Tibial nerve (tissue), 4 donors: ENCODE measurements around the gene SLC25A5. TPM values are rescaled to one million over a fixed set of nuclear protein-coding genes. Genes with fewer than 3 reads are reported as not detected.

Experiments
- DNase-seq, 2 donors: peaks; one replicate each; pipeline ENCODE4 v3.0.0-alpha.2; 2019; ENCODE audit warnings: low spot score in 2 of 2
- H3K27ac ChIP-seq, 4 donors: fragments of 200-600 bp; sonication (generic) in 3 of 4; one replicate each; pipeline ENCODE4 v1.5.1; 2017 to 2019; ENCODE audit warnings: mild to moderate bottlenecking in 1 of 4
- H3K27me3 ChIP-seq, 2 donors: fragments of 200-600 bp; sonication (generic) in 1 of 2; one replicate each; pipeline versions ENCODE4 v1.5.1 to v1.6.0; 2017 to 2019
- H3K36me3 ChIP-seq, 3 donors: fragments of 200-600 bp; sonication (generic); one replicate each; pipeline ENCODE4 v1.5.1; 2018 to 2019
- H3K4me1 ChIP-seq, 4 donors: fragments of 200-600 bp; sonication (generic) in 3 of 4; one replicate each; pipeline ENCODE4 v1.5.1; 2017 to 2019
- H3K4me3 ChIP-seq, 4 donors: fragments of 200-600 bp; sonication (generic) in 3 of 4; one replicate each; pipeline ENCODE4 v1.5.1; 2017 to 2019; ENCODE audit warnings: mild to moderate bottlenecking in 1 of 4, moderate library complexity in 1 of 4
- H3K9me3 ChIP-seq, 4 donors: fragments of 200-600 bp; sonication (generic) in 3 of 4; one replicate each; pipeline ENCODE4 v1.5.1; 2017 to 2019
- CTCF ChIP-seq, 5 experiments: fragments of 200-600 bp in 3 of 5; fragments of 450-650 bp in 2 of 5; sonication (generic) in 3 of 5; IDR thresholded peaks; one replicate each; pipeline ENCODE4 v1.5.1; 2016 to 2019; ENCODE audit warnings: antibody characterized with exemption in 5 of 5, mild to moderate bottlenecking in 3 of 5, moderate library complexity in 2 of 5
- EP300 ChIP-seq, 2 donors: sonication (generic); formaldehyde crosslinking; IDR thresholded peaks; one replicate each; pipeline ENCODE4 v1.6.1; 2017; ENCODE audit warnings: antibody characterized with exemption in 2 of 2, mild to moderate bottlenecking in 1 of 2
- POLR2A ChIP-seq, 2 donors: fragments of 450-650 bp; IDR thresholded peaks; one replicate each; pipeline ENCODE4 v1.6.1; 2017; ENCODE audit warnings: antibody characterized with exemption in 2 of 2, mild to moderate bottlenecking in 2 of 2, moderate library complexity in 2 of 2
- WGBS, 2 donors: methylation state at CpG; one replicate each; pipeline ENCODE4 v1.1.5; 2018; 5-methylcytosine and 5-hydroxymethylcytosine counted together
- total RNA-seq, 4 donors: library from RNA; depleted of rRNA; stranded (reverse); fragments of >200 nt; gene quantifications; one replicate each; pipeline ENCODE4 v1.1.0, GENCODE V29; 2016

Gene SLC25A5
- total RNA-seq, 4 donors from 2014 or later: 79.3 to 176 (median 93.3) TPM

- WGBS, 2 donors: 0 to 65% methylated on average over 19 to 61 of the region's 78 CpGs
- peak in 1 of 2 donors; percentile 21 for TF ChIP-seq POLR2A (IDR thresholded peaks at IDR 0.05)
- peak; percentile 62 to 84 (median 82) for TF ChIP-seq CTCF (IDR thresholded peaks at IDR 0.05)
- no peak for TF ChIP-seq EP300 (IDR thresholded peaks at IDR 0.05)
- peak overlapping the region; percentile 39 to 91 (median 67) for H3K4me3 ChIP-seq
- DNase-seq: peak; percentile 74 to 82
- peaks cover 0 to 13% (median 0%) of the 10 kb centered on the region in 3 donors for H3K36me3 ChIP-seq
- H3K9me3 ChIP-seq: no peaks in the 10 kb centered on the region
- peaks cover 0 to 9% (median 0%) of the 10 kb centered on the region in 4 donors for H3K4me1 ChIP-seq
- no peaks in the 10 kb centered on the region for H3K27me3 ChIP-seq
- H3K27ac ChIP-seq: peak overlapping the region; percentile 63 to 93 (median 90)
These were observed 488 bp downstream of the SLC25A5 start for GRCh38 chrX:119468551-119469312.

- WGBS, 2 donors: 53% methylated on average over 8 of the region's 8 CpGs; no CpG with 5 or more reads in 1 of the 2 donors
These were observed 1.0 kb downstream of the SLC25A5 start for GRCh38 chrX:119469313-119469635.

GRCh38 chrX:119474615-119475388 lies 6.6 kb downstream of the SLC25A5 start:
- TF ChIP-seq CTCF (IDR thresholded peaks at IDR 0.05): no peak
- no peak overlapping the region for H3K27ac ChIP-seq
- DNase-seq: no peak
- 79 to 82% methylated on average over 23 of the region's 23 CpGs for WGBS, 2 donors
- no peaks in the 10 kb centered on the region for H3K4me1 ChIP-seq
- H3K9me3 ChIP-seq: no peaks in the 10 kb centered on the region
- H3K4me3 ChIP-seq: no peak overlapping the region
- H3K27me3 ChIP-seq: no peaks in the 10 kb centered on the region
- peaks cover 0 to 13% (median 0%) of the 10 kb centered on the region in 3 donors for H3K36me3 ChIP-seq

More at GRCh38 chrX:119469313-119469635, 1.0 kb downstream of the SLC25A5 start:
- peaks cover 0 to 13% (median 0%) of the 10 kb centered on the region in 3 donors for H3K36me3 ChIP-seq
- no peaks in the 10 kb centered on the region for H3K9me3 ChIP-seq
- H3K27ac ChIP-seq: peak overlapping the region; percentile 27 to 93 (median 90)
- peaks cover 0 to 9% (median 0%) of the 10 kb centered on the region in 4 donors for H3K4me1 ChIP-seq
- H3K27me3 ChIP-seq: no peaks in the 10 kb centered on the region
- TF ChIP-seq POLR2A (IDR thresholded peaks at IDR 0.05) (no peak), CTCF (IDR thresholded peaks at IDR 0.05) (no peak), EP300 (IDR thresholded peaks at IDR 0.05) (no peak)
- peak overlapping the region; percentile 39 to 91 (median 62) for H3K4me3 ChIP-seq
- no peak for DNase-seq

GRCh38 chrX:119475389-119476101 lies 7.3 kb downstream of the SLC25A5 start:
- WGBS, 2 donors: 70% methylated on average over 11 of the region's 11 CpGs
- Histone ChIP-seq H3K27ac (no peak overlapping the region), H3K36me3 (peaks cover 0 to 5% (median 0%) of the 10 kb centered on the region in 3 donors), H3K4me1 (no peaks in the 10 kb centered on the region), H3K27me3 (no peaks in the 10 kb centered on the region), H3K4me3 (no peak overlapping the region), H3K9me3 (no peaks in the 10 kb centered on the region)
- no peak for DNase-seq
- no peak for TF ChIP-seq EP300 (IDR thresholded peaks at IDR 0.05)
- no peak for TF ChIP-seq CTCF (IDR thresholded peaks at IDR 0.05)
- TF ChIP-seq POLR2A (IDR thresholded peaks at IDR 0.05): no peak
